KOPT-K1 (cell line): ENCODE results near the gene RSF1.

Experiments
- H3K27ac ChIP-seq: fragments of 200-600 bp; sonication (generic); 2 replicates; pipeline ENCODE4 v1.5.1; 2016; ENCODE audit warnings: antibody characterized with exemption, mild to moderate bottlenecking, low read depth, low read length; ENCODE audit not compliant: poor library complexity, severe bottlenecking
- H3K36me3 ChIP-seq: fragments of 200-600 bp; sonication (generic); 2 replicates; pipeline ENCODE4 v1.5.1; 2017; ENCODE audit warnings: antibody characterized with exemption, mild to moderate bottlenecking, low read length, moderate library complexity; ENCODE audit not compliant: insufficient read depth
- H3K9me3 ChIP-seq: fragments of 200-600 bp; sonication (generic); 2 replicates; pipeline ENCODE4 v1.5.1; 2017; ENCODE audit warnings: antibody characterized with exemption, low read length, mild to moderate bottlenecking; ENCODE audit not compliant: insufficient read depth, poor library complexity, severe bottlenecking

The RSF1 gene

GRCh38 chr11:77747381-77747969, 73.0 kb downstream of the RSF1 start:
- Histone ChIP-seq H3K36me3 (peaks cover 5% of the 10 kb centered on the region; the same call in 1 of the 2 replicates), H3K27ac (no peak overlapping the region)

GRCh38 chr11:77736473-77736872, 84.0 kb downstream of the RSF1 start:
- Histone ChIP-seq H3K9me3 (peaks cover 17% of the 10 kb centered on the region), H3K27ac (no peak overlapping the region), H3K36me3 (peaks cover 94% of the 10 kb centered on the region)

More at GRCh38 chr11:77747381-77747969, 73.0 kb downstream of the RSF1 start:
- H3K9me3 ChIP-seq = no peaks in the 10 kb centered on the region

GRCh38 chr11:77734890-77735289, 85.6 kb downstream of the RSF1 start:
- Histone ChIP-seq H3K36me3 (peaks cover 92% of the 10 kb centered on the region), H3K9me3 (peaks cover 33% of the 10 kb centered on the region), H3K27ac (no peak overlapping the region)

GRCh38 chr11:77732143-77732542, 88.4 kb downstream of the RSF1 start:
- peaks cover 65% of the 10 kb centered on the region for H3K36me3 ChIP-seq
- no peak overlapping the region for H3K27ac ChIP-seq
- peaks cover 33% of the 10 kb centered on the region for H3K9me3 ChIP-seq

- Histone ChIP-seq H3K36me3 (peaks cover 51% of the 10 kb centered on the region), H3K9me3 (peaks cover 33% of the 10 kb centered on the region), H3K27ac (no peak overlapping the region)
Observed at GRCh38 chr11:77730789-77731188, 89.7 kb downstream of the RSF1 start.

- Histone ChIP-seq H3K27ac (no peak overlapping the region), H3K9me3 (peaks cover 33% of the 10 kb centered on the region), H3K36me3 (peaks cover 53% of the 10 kb centered on the region)
Observed at GRCh38 chr11:77729063-77729462, 91.5 kb downstream of the RSF1 start.

GRCh38 chr11:77728203-77728786, 92.2 kb downstream of the RSF1 start:
- Histone ChIP-seq H3K36me3 (peaks cover 54% of the 10 kb centered on the region), H3K9me3 (peaks cover 29% of the 10 kb centered on the region), H3K27ac (no peak overlapping the region)

- Histone ChIP-seq H3K9me3 (peaks cover 16% of the 10 kb centered on the region), H3K27ac (no peak overlapping the region), H3K36me3 (peaks cover 53% of the 10 kb centered on the region)
Observed at GRCh38 chr11:77726524-77726923, 94.0 kb downstream of the RSF1 start.

GRCh38 chr11:77725433-77725832, 95.1 kb downstream of the RSF1 start:
- Histone ChIP-seq H3K27ac (no peak overlapping the region), H3K36me3 (peaks cover 52% of the 10 kb centered on the region), H3K9me3 (peaks cover 5% of the 10 kb centered on the region)

- Histone ChIP-seq H3K27ac (no peak overlapping the region), H3K36me3 (peaks cover 57% of the 10 kb centered on the region), H3K9me3 (no peaks in the 10 kb centered on the region)
Observed at GRCh38 chr11:77724636-77725035, 95.9 kb downstream of the RSF1 start.

- H3K36me3 ChIP-seq = peaks cover 68% of the 10 kb centered on the region
- H3K9me3 ChIP-seq = no peaks in the 10 kb centered on the region
- no peak overlapping the region for H3K27ac ChIP-seq
Observed at GRCh38 chr11:77723024-77723423, 97.5 kb downstream of the RSF1 start.

GRCh38 chr11:77710358-77710757, 110.2 kb downstream of the RSF1 start:
- no peak overlapping the region for H3K27ac ChIP-seq
- H3K9me3 ChIP-seq = no peaks in the 10 kb centered on the region
- peaks cover 9% of the 10 kb centered on the region for H3K36me3 ChIP-seq

GRCh38 chr11:77705876-77706579, 114.5 kb downstream of the RSF1 start:
- Histone ChIP-seq H3K9me3 (no peaks in the 10 kb centered on the region), H3K36me3 (peaks cover 23% of the 10 kb centered on the region), H3K27ac (no peak overlapping the region)

- H3K36me3 ChIP-seq = peaks cover 23% of the 10 kb centered on the region
- H3K9me3 ChIP-seq = no peaks in the 10 kb centered on the region
- H3K27ac ChIP-seq = no peak overlapping the region
Observed at GRCh38 chr11:77705195-77705875, 115.2 kb downstream of the RSF1 start.

GRCh38 chr11:77704029-77704428, 116.5 kb downstream of the RSF1 start:
- H3K36me3 ChIP-seq = peaks cover 31% of the 10 kb centered on the region
- no peaks in the 10 kb centered on the region for H3K9me3 ChIP-seq
- H3K27ac ChIP-seq = no peak overlapping the region
